Measurements from ENCODE around the gene TSSK6. TPM values are rescaled to one million over a fixed set of nuclear protein-coding genes. Genes with fewer than 3 reads are reported as not detected.

The TSSK6 gene
- total RNA-seq, 2 experiments from 2014 or later, result 3.4 to 3.9 TPM

DNA sequence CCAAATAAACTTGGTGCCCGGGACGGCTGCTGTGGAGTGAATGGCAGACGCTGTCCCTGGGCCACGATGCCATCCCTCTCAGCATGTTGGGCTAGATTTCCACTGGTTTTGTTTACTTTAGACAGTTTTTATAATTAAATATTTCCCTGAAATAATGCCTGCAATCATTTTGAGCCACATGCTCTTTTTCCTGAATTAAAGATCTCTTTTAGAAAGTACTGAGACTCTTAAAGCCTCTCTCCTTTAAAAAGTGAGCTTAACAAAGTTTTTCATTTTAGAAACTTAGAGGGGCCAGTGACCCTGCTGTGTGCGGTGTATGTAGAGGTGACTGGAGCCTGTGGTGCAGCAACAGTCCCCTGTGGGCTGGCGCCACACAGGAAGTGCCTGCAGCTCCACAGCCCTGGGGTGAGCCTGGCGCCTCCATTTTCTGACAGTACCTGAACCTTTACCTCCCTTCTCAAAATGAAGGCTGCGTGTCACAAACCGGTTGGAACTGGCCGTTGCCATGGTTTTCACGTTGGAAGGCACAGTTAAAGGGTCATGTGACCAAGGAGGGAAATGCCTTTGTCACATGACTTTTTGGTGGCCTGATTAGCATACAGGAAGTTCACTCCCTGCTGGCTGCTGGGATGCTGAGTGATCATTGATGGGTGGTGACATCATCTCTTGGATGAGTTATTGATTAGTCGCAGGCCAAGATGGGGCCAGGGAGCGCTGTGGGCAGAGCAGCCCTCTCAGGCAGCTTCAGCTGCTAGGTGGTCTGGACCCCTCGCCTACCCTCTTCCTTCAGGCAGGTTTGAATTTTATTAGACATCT lies 26.3 kb downstream of the TSSK6 start:
- ATAC-seq (peak; percentile 91), DNase-seq (peak; percentile 98)
- POLR2A ChIA-PET, result interaction anchor here (0.6 to 2.8 kb wide), 11 partner anchors 20 to 1908 kb away, joined by 3 to 17 read pairs (median 4); partner anchors contain the start of gene TSSK6
- CTCF ChIA-PET, result interaction anchor here (0.6 to 7.8 kb wide), 20 partner anchors 9 to 343 kb away, joined by 3 to 162 read pairs (median 8); partner anchors contain the start of genes GATAD2A, MAU2, NDUFA13 and TSSK6
- peaks cover 62% of the 10 kb centered on the region for H3K4me1 Mint-ChIP-seq (ENCODE audit: low read depth)
- H3K9me3 Mint-ChIP-seq (ENCODE audit: insufficient read depth), result no peaks in the 10 kb centered on the region
- peak overlapping the region; percentile 97 for H3K27ac Mint-ChIP-seq
- H3K27me3 Mint-ChIP-seq (ENCODE audit: low read depth), result no peaks in the 10 kb centered on the region
- H3K4me3 Mint-ChIP-seq, result peak overlapping the region; percentile 68
- H3K36me3 Mint-ChIP-seq (ENCODE audit: low read depth), result peaks cover 45% of the 10 kb centered on the region

DNA sequence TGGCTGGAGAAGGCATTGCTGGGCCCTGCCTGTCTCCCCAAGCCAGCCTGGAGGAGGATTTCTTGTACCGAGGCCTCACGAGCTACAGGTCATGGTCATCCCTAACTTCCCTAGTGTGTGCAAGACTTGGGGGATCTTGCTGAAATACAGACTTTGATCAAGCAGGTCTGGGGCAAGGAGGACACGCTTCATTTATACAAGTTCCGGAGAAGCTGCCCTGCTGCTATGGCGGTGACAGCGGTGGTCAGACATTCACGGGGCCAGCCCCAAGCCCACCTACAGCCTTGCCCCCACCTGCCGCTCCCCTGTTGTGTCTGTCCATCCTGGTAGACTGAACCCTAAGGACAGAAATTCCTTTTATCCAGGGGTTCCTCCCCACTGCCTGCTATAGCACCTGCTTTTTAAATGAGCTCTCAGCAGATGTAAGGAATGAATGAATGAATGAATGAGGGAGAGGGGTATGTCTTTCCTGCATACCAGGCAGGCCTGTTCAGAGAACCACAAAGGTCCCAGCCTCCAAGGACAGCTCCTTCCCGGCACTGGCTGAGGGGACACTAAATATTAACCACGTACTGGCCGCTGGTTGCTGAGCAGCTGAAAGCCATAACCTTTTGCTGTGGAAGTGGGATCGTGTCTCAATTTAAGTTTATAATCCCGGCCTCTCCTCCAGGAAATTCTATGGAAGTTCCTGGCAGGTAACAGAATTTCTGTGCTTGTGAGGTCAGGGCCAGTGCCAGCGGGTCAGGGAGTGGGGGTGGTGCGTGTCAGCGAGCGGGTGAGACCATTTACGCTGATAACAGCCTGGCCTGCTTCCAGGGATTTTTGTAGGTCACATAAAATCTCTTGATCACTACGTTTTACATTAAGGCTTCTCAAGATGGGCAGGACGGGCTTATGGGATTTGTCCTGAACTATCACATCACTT lies 27.1 kb downstream of the TSSK6 start:
- no peak for ATAC-seq
- peak overlapping the region; percentile 68 for H3K4me3 Mint-ChIP-seq
- H3K9me3 Mint-ChIP-seq (ENCODE audit: insufficient read depth), result no peaks in the 10 kb centered on the region
- H3K4me1 Mint-ChIP-seq (ENCODE audit: low read depth), result peaks cover 64% of the 10 kb centered on the region
- no peaks in the 10 kb centered on the region for H3K27me3 Mint-ChIP-seq (ENCODE audit: low read depth)
- H3K36me3 Mint-ChIP-seq (ENCODE audit: low read depth), result peaks cover 43% of the 10 kb centered on the region
- ChIA-PET CTCF (interaction anchor here (0.9 to 7.8 kb wide), 13 partner anchors 8 to 166 kb away, joined by 3 to 162 read pairs (median 4); partner anchors contain the start of genes GATAD2A and MAU2), POLR2A (interaction anchor here (1.0 to 2.8 kb wide), 7 partner anchors 20 to 123 kb away, joined by 3 to 16 read pairs (median 3); partner anchors contain the start of gene TSSK6)
- peak overlapping the region; percentile 97 for H3K27ac Mint-ChIP-seq
- no peak for DNase-seq

DNA sequence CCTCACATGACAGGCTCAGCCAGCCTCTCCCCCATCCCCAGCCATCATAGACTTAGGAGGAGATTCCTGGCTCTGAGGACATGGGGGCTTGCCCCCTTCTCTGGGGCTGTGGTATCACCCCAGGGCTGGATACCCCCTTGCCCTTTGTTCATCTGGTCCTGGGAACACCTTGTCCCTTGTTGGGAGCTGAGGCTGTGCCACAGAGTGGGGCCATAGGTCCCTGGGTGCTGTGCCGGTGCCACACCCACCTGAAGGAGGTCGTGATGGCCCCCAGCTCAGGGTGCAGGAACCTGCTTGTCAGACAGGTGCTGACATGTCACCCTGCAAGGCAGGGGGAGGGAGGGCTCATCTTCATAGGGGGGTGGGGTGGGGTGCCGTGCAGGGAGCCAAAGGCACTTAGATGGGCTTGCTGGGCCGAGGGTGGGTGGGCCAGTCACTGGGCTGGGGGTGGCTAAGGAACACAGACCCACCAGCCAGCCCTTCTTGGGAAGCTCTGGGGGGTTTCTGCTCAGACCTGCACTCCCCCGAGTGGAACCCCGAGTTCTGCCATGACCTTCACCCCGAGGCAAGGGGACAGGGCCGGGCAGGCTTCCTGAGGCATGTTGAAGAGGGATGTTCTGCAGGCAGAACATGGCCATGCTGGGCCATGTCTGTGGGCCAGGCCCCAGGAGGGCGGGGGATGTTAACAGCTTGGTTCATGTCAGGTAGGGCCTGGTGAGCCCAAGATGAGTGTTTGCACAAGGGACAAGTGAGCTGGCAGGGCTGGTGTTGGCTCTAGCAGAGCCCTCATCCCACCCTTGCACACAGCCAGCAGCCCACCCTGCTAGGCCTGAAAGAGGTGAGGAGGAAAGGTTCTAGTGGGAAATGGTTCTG lies 28.0 kb downstream of the TSSK6 start:
- no peaks in the 10 kb centered on the region for H3K9me3 Mint-ChIP-seq (ENCODE audit: insufficient read depth)
- H3K27ac Mint-ChIP-seq, result peak overlapping the region; percentile 97
- POLR2A ChIA-PET, result interaction anchor here (0.8 to 2.3 kb wide), 3 partner anchors 28 to 36 kb away, joined by 3 to 16 read pairs (median 4); no protein-coding TSS in a partner anchor
- no peaks in the 10 kb centered on the region for H3K27me3 Mint-ChIP-seq (ENCODE audit: low read depth)
- CTCF ChIA-PET, result interaction anchor here (0.7 to 7.8 kb wide), 9 partner anchors 8 to 122 kb away, joined by 3 to 162 read pairs (median 4); no protein-coding TSS in a partner anchor
- peaks cover 65% of the 10 kb centered on the region for H3K4me1 Mint-ChIP-seq (ENCODE audit: low read depth)
- DNase-seq (no peak), ATAC-seq (no peak)
- peaks cover 41% of the 10 kb centered on the region for H3K36me3 Mint-ChIP-seq (ENCODE audit: low read depth)
- H3K4me3 Mint-ChIP-seq, result no peak overlapping the region

DNA sequence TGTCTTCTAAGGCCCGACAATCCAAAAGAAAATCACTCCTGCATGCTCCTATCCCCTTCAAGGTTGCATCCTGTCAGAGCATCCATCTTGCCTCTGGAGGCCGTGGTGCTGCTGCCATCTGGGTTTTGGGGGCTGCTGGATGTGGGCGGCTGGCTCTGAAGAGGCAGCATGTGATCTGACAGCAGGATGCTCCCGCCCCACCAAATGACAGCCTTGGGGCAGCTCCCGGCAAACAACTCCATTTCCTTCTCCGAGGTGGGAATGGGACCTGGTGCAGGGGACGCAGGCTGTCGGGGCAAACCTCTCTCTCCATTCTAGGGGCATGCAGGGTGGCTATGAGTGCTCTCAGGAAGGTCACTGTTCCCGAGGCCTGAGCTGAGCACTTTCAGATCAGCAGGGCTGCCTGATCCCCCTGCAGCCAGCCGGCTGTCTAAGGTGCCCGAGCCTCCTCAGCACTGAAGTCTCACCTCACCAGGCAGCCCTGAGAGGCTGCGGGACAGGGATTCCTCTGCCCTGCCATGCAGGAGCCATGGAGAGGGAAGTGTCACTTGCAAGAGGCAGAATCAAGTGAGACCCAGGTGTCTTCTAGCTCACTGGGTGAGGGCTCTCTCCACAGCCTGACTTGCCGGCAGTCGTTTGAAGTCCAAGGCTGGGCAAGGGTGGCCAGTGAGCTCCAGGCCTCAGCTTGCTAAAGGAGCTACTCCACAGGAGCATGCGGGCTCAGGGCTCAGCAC lies 28.8 kb downstream of the TSSK6 start:
- H3K27ac Mint-ChIP-seq, result peak overlapping the region; percentile 97
- H3K4me1 Mint-ChIP-seq (ENCODE audit: low read depth), result peaks cover 72% of the 10 kb centered on the region
- H3K9me3 Mint-ChIP-seq (ENCODE audit: insufficient read depth), result no peaks in the 10 kb centered on the region
- peaks cover 41% of the 10 kb centered on the region for H3K36me3 Mint-ChIP-seq (ENCODE audit: low read depth)
- CTCF ChIA-PET, result interaction anchor here (0.7 to 7.8 kb wide), 2 partner anchors 27 to 121 kb away, joined by 3 to 162 read pairs; no protein-coding TSS in a partner anchor
- H3K27me3 Mint-ChIP-seq (ENCODE audit: low read depth), result no peaks in the 10 kb centered on the region
- H3K4me3 Mint-ChIP-seq, result no peak overlapping the region
- no peak for DNase-seq
- POLR2A ChIA-PET, result interaction anchor here (0.8 kb wide), 1 partner anchor 35 kb away, joined by 4 read pairs; no protein-coding TSS in a partner anchor
- no peak for ATAC-seq

DNA sequence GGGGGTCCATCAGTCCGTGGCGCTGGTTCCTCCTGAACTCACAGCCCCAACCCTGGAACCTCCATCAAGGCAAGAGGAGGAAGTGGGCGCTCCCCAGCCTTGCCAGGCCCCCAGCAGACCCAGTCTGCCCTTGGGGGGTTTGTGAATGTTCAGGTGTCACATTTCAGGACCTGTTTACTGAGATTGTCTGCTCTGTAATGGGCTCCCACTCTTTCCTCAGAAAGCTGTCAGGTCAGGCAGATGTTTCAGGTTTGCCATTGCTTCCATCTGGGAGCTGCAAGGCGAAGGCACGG lies 29.4 kb downstream of the TSSK6 start:
- Mint-ChIP-seq H3K4me3 (no peak overlapping the region), H3K27me3 (ENCODE audit: low read depth) (no peaks in the 10 kb centered on the region), H3K27ac (peak overlapping the region; percentile 39), H3K9me3 (ENCODE audit: insufficient read depth) (no peaks in the 10 kb centered on the region), H3K36me3 (ENCODE audit: low read depth) (peaks cover 43% of the 10 kb centered on the region), H3K4me1 (ENCODE audit: low read depth) (peaks cover 76% of the 10 kb centered on the region)
- ChIA-PET POLR2A (no interaction called here), CTCF (interaction anchor here (7.8 kb wide), 1 partner anchor 120 kb away, joined by 162 read pairs; no protein-coding TSS in a partner anchor)
- ATAC-seq (no peak), DNase-seq (no peak)

DNA sequence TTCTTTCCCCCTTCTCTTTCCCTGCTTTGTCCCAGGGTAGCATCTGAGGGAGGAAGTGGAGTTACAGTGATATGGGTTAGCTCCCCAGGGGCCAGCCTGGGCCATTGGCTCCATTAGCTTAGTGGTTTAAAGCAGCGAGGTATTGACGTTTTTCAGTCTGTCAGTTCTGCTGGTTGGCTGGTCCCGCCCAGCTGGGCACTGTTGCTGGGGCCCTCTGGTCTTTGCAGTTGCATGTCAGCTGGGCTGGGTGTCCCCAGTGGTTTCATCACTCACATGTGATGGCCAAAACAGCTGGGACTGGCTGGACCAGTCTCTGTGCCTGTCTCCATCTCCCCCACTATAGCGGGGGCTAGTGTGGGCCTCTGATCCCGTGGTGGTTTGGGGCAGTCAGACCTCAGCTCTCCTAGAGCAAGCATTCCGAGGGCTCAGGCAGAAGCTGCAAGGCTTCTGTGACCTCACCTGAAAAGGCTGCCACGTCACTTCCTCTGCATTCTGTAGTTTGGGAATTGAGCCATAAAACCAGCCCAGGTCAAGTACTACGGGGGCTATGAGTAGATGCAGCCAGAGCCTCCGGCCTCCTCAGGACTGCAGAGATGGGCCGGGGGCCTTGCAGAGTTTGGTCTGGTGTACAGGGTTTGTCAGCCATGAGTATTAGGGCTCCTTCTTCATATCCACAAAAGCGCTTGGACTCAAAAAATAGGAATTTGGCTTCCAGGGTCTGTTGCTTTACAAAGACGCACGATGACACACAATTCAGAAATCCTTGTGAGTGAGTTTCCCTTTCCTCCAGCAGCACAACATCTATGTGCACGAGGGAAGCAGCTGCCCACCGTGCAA lies 30.0 kb downstream of the TSSK6 start:
- no peaks in the 10 kb centered on the region for H3K9me3 Mint-ChIP-seq (ENCODE audit: insufficient read depth)
- H3K36me3 Mint-ChIP-seq (ENCODE audit: low read depth), result peaks cover 42% of the 10 kb centered on the region
- H3K4me3 Mint-ChIP-seq, result no peak overlapping the region
- ATAC-seq, result no peak
- peak overlapping the region; percentile 72 for H3K27ac Mint-ChIP-seq
- no peak for DNase-seq
- POLR2A ChIA-PET, result interaction anchor here (0.6 kb wide), 1 partner anchor 169 kb away, joined by 3 read pairs; no protein-coding TSS in a partner anchor
- CTCF ChIA-PET, result interaction anchor here (0.9 kb wide), 1 partner anchor 121 kb away, joined by 3 read pairs; no protein-coding TSS in a partner anchor
- H3K4me1 Mint-ChIP-seq (ENCODE audit: low read depth), result peaks cover 76% of the 10 kb centered on the region
- H3K27me3 Mint-ChIP-seq (ENCODE audit: low read depth), result no peaks in the 10 kb centered on the region

DNA sequence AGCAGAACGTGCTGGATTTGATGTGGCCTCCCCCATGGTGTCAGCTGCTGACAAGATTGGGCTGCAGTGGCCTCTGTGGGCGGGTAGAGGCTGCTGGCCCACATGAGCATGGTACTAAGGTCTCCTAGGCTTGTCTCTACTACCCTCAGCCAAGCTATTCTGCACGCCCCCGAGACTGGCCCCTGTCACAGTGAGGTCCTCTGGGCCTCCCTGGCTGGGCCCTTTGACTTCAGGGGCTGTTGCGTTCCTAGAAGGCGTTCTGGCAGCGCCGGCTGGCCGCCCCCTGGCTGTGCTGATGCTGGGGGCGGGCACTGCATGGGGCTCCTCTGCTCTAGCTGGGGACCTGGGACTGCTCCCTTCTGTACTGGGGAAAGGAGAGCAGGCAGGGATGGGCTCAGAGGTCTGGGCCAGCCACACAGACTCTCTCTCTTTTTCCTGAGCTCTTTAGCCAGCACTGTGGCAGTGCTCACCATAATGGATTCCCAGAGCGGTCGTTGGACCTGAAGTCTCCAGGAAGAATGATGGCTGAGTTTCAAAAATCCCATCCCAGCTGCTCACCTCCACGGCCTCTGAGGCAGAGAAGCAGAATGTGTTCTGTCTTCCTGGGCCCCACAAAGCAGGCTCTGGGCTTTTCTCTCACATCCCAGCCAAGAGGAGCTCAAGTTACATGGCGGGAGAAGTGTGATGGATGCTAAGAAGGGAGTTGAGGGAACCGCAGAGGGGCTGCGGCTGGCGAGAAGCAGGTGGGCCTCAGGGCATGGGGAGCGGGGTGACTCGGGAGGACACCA lies 32.3 kb downstream of the TSSK6 start:
- Mint-ChIP-seq H3K27me3 (ENCODE audit: low read depth) (no peaks in the 10 kb centered on the region), H3K4me3 (no peak overlapping the region), H3K4me1 (ENCODE audit: low read depth) (peaks cover 68% of the 10 kb centered on the region), H3K9me3 (ENCODE audit: insufficient read depth) (no peaks in the 10 kb centered on the region), H3K36me3 (ENCODE audit: low read depth) (peaks cover 45% of the 10 kb centered on the region), H3K27ac (peak overlapping the region; percentile 60)
- DNase-seq (no peak), ATAC-seq (no peak)
- CTCF ChIA-PET, result interaction anchor here (2.1 kb wide), 1 partner anchor 7 kb away, joined by 6 read pairs; no protein-coding TSS in a partner anchor
- POLR2A ChIA-PET, result interaction anchor here (1.0 to 1.6 kb wide), 2 partner anchors 23 to 33 kb away, joined by 3 to 6 read pairs; partner anchors contain the start of gene NDUFA13

DNA sequence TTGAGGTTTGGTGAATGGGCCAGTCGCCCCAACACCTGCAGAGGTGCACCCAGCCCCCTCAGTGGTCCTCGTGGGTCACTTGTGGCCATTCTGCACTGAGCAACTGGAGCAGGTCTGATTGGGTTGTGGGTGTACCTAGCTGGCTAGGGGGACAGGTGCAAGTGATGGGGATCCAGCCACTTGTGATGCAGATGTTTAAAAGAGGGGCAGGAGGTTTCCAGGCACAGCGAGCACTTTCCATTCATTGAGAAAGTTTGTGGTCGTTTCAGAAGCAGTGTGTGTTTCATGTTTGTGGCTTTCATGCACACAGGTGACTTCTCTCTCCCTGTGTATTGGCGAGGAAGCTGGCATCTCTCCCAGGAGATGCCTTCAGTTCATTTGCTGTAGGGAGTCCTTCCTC lies 34.7 kb downstream of the TSSK6 start:
- peak overlapping the region; percentile 76 for H3K27ac Mint-ChIP-seq
- POLR2A ChIA-PET, result interaction anchor here (1.2 kb wide), 1 partner anchor 20 kb away, joined by 3 read pairs; no protein-coding TSS in a partner anchor
- peaks cover 45% of the 10 kb centered on the region for H3K36me3 Mint-ChIP-seq (ENCODE audit: low read depth)
- peaks cover 67% of the 10 kb centered on the region for H3K4me1 Mint-ChIP-seq (ENCODE audit: low read depth)
- peak; percentile 52 for ATAC-seq
- no peak overlapping the region for H3K4me3 Mint-ChIP-seq
- CTCF ChIA-PET, result interaction anchor here (1.1 to 2.1 kb wide), 4 partner anchors 10 to 116 kb away, joined by 3 to 6 read pairs (median 4); no protein-coding TSS in a partner anchor
- no peaks in the 10 kb centered on the region for H3K9me3 Mint-ChIP-seq (ENCODE audit: insufficient read depth)
- no peaks in the 10 kb centered on the region for H3K27me3 Mint-ChIP-seq (ENCODE audit: low read depth)
- DNase-seq, result peak; percentile 40

All from activated CD8-positive, alpha-beta T cell treated with anti-CD3 and anti-CD28 coated beads, Interleukin-2, amount 10 ng/mL, durations not matched to agents 7 days and 5 days (primary cell).